Uterus (tissue), 4 donors: ENCODE results near the gene ARG1. TPM values are rescaled to one million over a fixed set of nuclear protein-coding genes. Genes with fewer than 3 reads are reported as not detected.

ENCODE experiments used
- DNase-seq, 2 donors: peaks; one replicate each; pipeline ENCODE4 v3.0.0-alpha.2; 2019 to 2020
- H3K27ac ChIP-seq, 2 donors: fragments of 200-600 bp; sonication (generic); 1 replicate in 1 of 2; 2 replicates in 1 of 2; pipeline ENCODE4 v1.5.1; 2016 to 2018
- H3K27me3 ChIP-seq, 2 donors: fragments of 200-600 bp; sonication (generic); one replicate each; pipeline ENCODE4 v1.5.1; 2018 to 2019; ENCODE audit warnings: control low read depth in 1 of 2
- H3K36me3 ChIP-seq, 2 donors: fragments of 200-600 bp; sonication (generic); one replicate each; pipeline ENCODE4 v1.5.1; 2019; ENCODE audit warnings: control low read depth in 1 of 2
- H3K4me1 ChIP-seq, 2 donors: fragments of 200-600 bp; sonication (generic); one replicate each; pipeline ENCODE4 v1.5.1; 2018 to 2019; ENCODE audit warnings: control low read depth in 1 of 2
- H3K4me3 ChIP-seq, 2 donors: fragments of 200-600 bp; sonication (generic); 1 replicate in 1 of 2; 2 replicates in 1 of 2; pipeline ENCODE4 v1.5.1; 2018 to 2019; ENCODE audit warnings: mild to moderate bottlenecking in 1 of 2
- H3K9me3 ChIP-seq, 2 donors: fragments of 200-600 bp; sonication (generic); one replicate each; pipeline ENCODE4 v1.5.1; 2019; ENCODE audit warnings: control low read depth in 1 of 2
- CTCF ChIP-seq, 4 experiments: fragments of 200-600 bp in 2 of 4; fragments of 450-650 bp in 2 of 4; sonication (generic) in 2 of 4; IDR thresholded peaks; one replicate each; pipeline ENCODE4 v1.5.1; 2016 to 2019; ENCODE audit warnings: antibody characterized with exemption in 4 of 4, mild to moderate bottlenecking in 2 of 4, moderate library complexity in 1 of 4
- POLR2A ChIP-seq, 2 donors: fragments of 450-650 bp; IDR thresholded peaks; one replicate each; pipeline ENCODE4 v1.6.1; 2016; ENCODE audit warnings: antibody characterized with exemption in 2 of 2, mild to moderate bottlenecking in 1 of 2, moderate library complexity in 1 of 2
- intact Hi-C: fragments of 100-400 bp; cut with DNase I; formaldehyde crosslinking; loops from one replicate; pipeline ENCODE4 v1.15.1; 2023; ENCODE audit warnings: low total_unique reads
- total RNA-seq, 4 donors: library from RNA; depleted of rRNA in 3 of 4; stranded (reverse); fragments of >200 nt in 3 of 4; gene quantifications; one replicate each; pipeline versions ENCODE4 v1.1.0 to v1.2.4, GENCODE V29; 2014 to 2023
- donor health status: DM: yes; HTN: yes; CAD: no.

Gene ARG1
- total RNA-seq, 4 donors from 2014 or later = 0.58 to 1.3 TPM; not detected in 2

GRCh38 chr6:131552572-131552971 lies 20.5 kb upstream of the ARG1 start:
- Histone ChIP-seq H3K27ac (no peak overlapping the region), H3K4me1 (no peaks in the 10 kb centered on the region), H3K9me3 (no peaks in the 10 kb centered on the region), H3K4me3 (no peak overlapping the region), H3K27me3 (no peaks in the 10 kb centered on the region), H3K36me3 (no peaks in the 10 kb centered on the region)
- TF ChIP-seq CTCF (IDR thresholded peaks at IDR 0.05) (no peak), POLR2A (IDR thresholded peaks at IDR 0.05) (no peak)
- DNase-seq = no peak
- intact Hi-C loops = no loop called here

GRCh38 chr6:131555992-131556391 lies 17.0 kb upstream of the ARG1 start:
- no peaks in the 10 kb centered on the region for H3K36me3 ChIP-seq
- H3K27ac ChIP-seq = no peak overlapping the region
- H3K27me3 ChIP-seq = no peaks in the 10 kb centered on the region
- no peaks in the 10 kb centered on the region for H3K4me1 ChIP-seq
- H3K9me3 ChIP-seq = no peaks in the 10 kb centered on the region
- DNase-seq = no peak
- intact Hi-C loops = no loop called here
- H3K4me3 ChIP-seq = no peak overlapping the region
- TF ChIP-seq POLR2A (IDR thresholded peaks at IDR 0.05) (no peak), CTCF (IDR thresholded peaks at IDR 0.05) (no peak)

GRCh38 chr6:131558922-131559321 lies 14.1 kb upstream of the ARG1 start:
- Histone ChIP-seq H3K36me3 (no peaks in the 10 kb centered on the region), H3K27ac (no peak overlapping the region), H3K27me3 (no peaks in the 10 kb centered on the region), H3K9me3 (no peaks in the 10 kb centered on the region), H3K4me1 (no peaks in the 10 kb centered on the region), H3K4me3 (no peak overlapping the region)
- TF ChIP-seq POLR2A (IDR thresholded peaks at IDR 0.05) (no peak), CTCF (IDR thresholded peaks at IDR 0.05) (no peak)
- DNase-seq = no peak
- intact Hi-C loops = no loop called here

- TF ChIP-seq CTCF (IDR thresholded peaks at IDR 0.05) (no peak), POLR2A (IDR thresholded peaks at IDR 0.05) (no peak)
- Histone ChIP-seq H3K9me3 (no peaks in the 10 kb centered on the region), H3K4me1 (no peaks in the 10 kb centered on the region), H3K4me3 (no peak overlapping the region), H3K27me3 (no peaks in the 10 kb centered on the region), H3K36me3 (no peaks in the 10 kb centered on the region), H3K27ac (no peak overlapping the region)
- intact Hi-C loops = no loop called here
- DNase-seq = no peak
Observed at GRCh38 chr6:131561925-131562707, 10.9 kb upstream of the ARG1 start.

GRCh38 chr6:131565056-131565455 lies 8.0 kb upstream of the ARG1 start:
- H3K9me3 ChIP-seq = no peaks in the 10 kb centered on the region
- no peak overlapping the region for H3K4me3 ChIP-seq
- intact Hi-C loops = no loop called here
- DNase-seq = no peak
- H3K27me3 ChIP-seq = no peaks in the 10 kb centered on the region
- no peak for TF ChIP-seq CTCF (IDR thresholded peaks at IDR 0.05)
- H3K27ac ChIP-seq = no peak overlapping the region
- no peaks in the 10 kb centered on the region for H3K36me3 ChIP-seq
- no peaks in the 10 kb centered on the region for H3K4me1 ChIP-seq
